KOPT-K1 (cell line): ENCODE data around the gene RNF144B.
"Not testable (repeated sequence)": the region's sequence is repeated elsewhere in the genome, so short reads cannot be mapped to it uniquely, and the experiment has no call there.

Source experiments
- H3K27ac ChIP-seq: fragments of 200-600 bp; sonication (generic); 2 replicates; pipeline ENCODE4 v1.5.1; 2016; ENCODE audit warnings: antibody characterized with exemption, mild to moderate bottlenecking, low read depth, low read length; ENCODE audit not compliant: poor library complexity, severe bottlenecking
- H3K36me3 ChIP-seq: fragments of 200-600 bp; sonication (generic); 2 replicates; pipeline ENCODE4 v1.5.1; 2017; ENCODE audit warnings: antibody characterized with exemption, mild to moderate bottlenecking, low read length, moderate library complexity; ENCODE audit not compliant: insufficient read depth
- H3K9me3 ChIP-seq: fragments of 200-600 bp; sonication (generic); 2 replicates; pipeline ENCODE4 v1.5.1; 2017; ENCODE audit warnings: antibody characterized with exemption, low read length, mild to moderate bottlenecking; ENCODE audit not compliant: insufficient read depth, poor library complexity, severe bottlenecking

The RNF144B gene

GRCh38 chr6:18360188-18360587, 27.0 kb upstream of the RNF144B start:
- Histone ChIP-seq H3K9me3 (no peaks in the 10 kb centered on the region), H3K27ac (no peak overlapping the region), H3K36me3 (no peaks in the 10 kb centered on the region)

GRCh38 chr6:18362058-18362561, 25.0 kb upstream of the RNF144B start:
- Histone ChIP-seq H3K36me3 (no peaks in the 10 kb centered on the region), H3K9me3 (no peaks in the 10 kb centered on the region), H3K27ac (no peak overlapping the region)

GRCh38 chr6:18363746-18364145, 23.4 kb upstream of the RNF144B start:
- H3K27ac ChIP-seq = no peak overlapping the region
- H3K9me3 ChIP-seq = no peaks in the 10 kb centered on the region
- H3K36me3 ChIP-seq = no peaks in the 10 kb centered on the region

- H3K27ac ChIP-seq, H3K9me3 ChIP-seq, H3K36me3 ChIP-seq: not testable (repeated sequence)
Measured at GRCh38 chr6:18364561-18364960, 22.6 kb upstream of the RNF144B start.

- H3K9me3 ChIP-seq = no peaks in the 10 kb centered on the region
- no peak overlapping the region for H3K27ac ChIP-seq
- no peaks in the 10 kb centered on the region for H3K36me3 ChIP-seq
Measured at GRCh38 chr6:18367371-18367770, 19.8 kb upstream of the RNF144B start.

- Histone ChIP-seq H3K36me3 (no peaks in the 10 kb centered on the region), H3K9me3 (no peaks in the 10 kb centered on the region), H3K27ac (no peak overlapping the region)
Measured at GRCh38 chr6:18368277-18369105, 18.7 kb upstream of the RNF144B start.

GRCh38 chr6:18371010-18371409, 16.1 kb upstream of the RNF144B start:
- H3K9me3 ChIP-seq = no peaks in the 10 kb centered on the region
- no peak overlapping the region for H3K27ac ChIP-seq
- no peaks in the 10 kb centered on the region for H3K36me3 ChIP-seq

- Histone ChIP-seq H3K27ac (no peak overlapping the region), H3K36me3 (no peaks in the 10 kb centered on the region), H3K9me3 (no peaks in the 10 kb centered on the region)
Measured at GRCh38 chr6:18371656-18372055, 15.5 kb upstream of the RNF144B start.

GRCh38 chr6:18380158-18380836, 6.9 kb upstream of the RNF144B start:
- Histone ChIP-seq H3K27ac (no peak overlapping the region), H3K36me3 (no peaks in the 10 kb centered on the region), H3K9me3 (no peaks in the 10 kb centered on the region)

GRCh38 chr6:18380851-18381250, 6.3 kb upstream of the RNF144B start:
- no peak overlapping the region for H3K27ac ChIP-seq
- no peaks in the 10 kb centered on the region for H3K36me3 ChIP-seq
- H3K9me3 ChIP-seq = no peaks in the 10 kb centered on the region

- no peak overlapping the region for H3K27ac ChIP-seq
- no peaks in the 10 kb centered on the region for H3K9me3 ChIP-seq
- H3K36me3 ChIP-seq = no peaks in the 10 kb centered on the region
Measured at GRCh38 chr6:18383441-18383840, 3.7 kb upstream of the RNF144B start.

GRCh38 chr6:18384621-18385020, 2.5 kb upstream of the RNF144B start:
- no peak overlapping the region for H3K27ac ChIP-seq
- no peaks in the 10 kb centered on the region for H3K9me3 ChIP-seq
- H3K36me3 ChIP-seq = no peaks in the 10 kb centered on the region

- Histone ChIP-seq H3K36me3 (no peaks in the 10 kb centered on the region), H3K27ac (no peak overlapping the region), H3K9me3 (no peaks in the 10 kb centered on the region)
Measured at GRCh38 chr6:18386298-18386976, 713 bp upstream of the RNF144B start.

GRCh38 chr6:18388271-18388670, 1.1 kb downstream of the RNF144B start:
- Histone ChIP-seq H3K27ac (no peak overlapping the region), H3K9me3 (no peaks in the 10 kb centered on the region), H3K36me3 (no peaks in the 10 kb centered on the region)

GRCh38 chr6:18388942-18389341, 1.8 kb downstream of the RNF144B start:
- Histone ChIP-seq H3K27ac (no peak overlapping the region), H3K36me3 (no peaks in the 10 kb centered on the region)

More at GRCh38 chr6:18388942-18389341, 1.8 kb downstream of the RNF144B start:
- H3K9me3 ChIP-seq = no peaks in the 10 kb centered on the region
